BLaER1 treated with 17β-estradiol and CSF1 and Interleukin-3, amounts not matched to agents 10 nM and 100 nM (cell line): ENCODE results near the gene RB1.

Experiments used
- H3K27ac ChIP-seq, 11 experiments: shearing (Covaris generic); formaldehyde crosslinking; 2 replicates each; pipeline ENCODE4 v1.8.1; 2022
- H3K27me3 ChIP-seq, 11 experiments: shearing (Covaris generic); formaldehyde crosslinking; 2 replicates each; pipeline ENCODE4 v1.8.1; 2022
- H3K36me3 ChIP-seq, 11 experiments: shearing (Covaris generic); formaldehyde crosslinking; 2 replicates each; pipeline ENCODE4 v1.8.1; 2022
- H3K4me1 ChIP-seq, 10 experiments: shearing (Covaris generic); formaldehyde crosslinking; 2 replicates each; pipeline ENCODE4 v1.8.1; 2022
- H3K4me2 ChIP-seq, 11 experiments: shearing (Covaris generic); formaldehyde crosslinking; 2 replicates each; pipeline ENCODE4 v1.8.1; 2022
- H3K4me3 ChIP-seq, 10 experiments: shearing (Covaris generic); formaldehyde crosslinking; 2 replicates each; pipeline ENCODE4 v1.8.1; 2022
- H3K9ac ChIP-seq, 11 experiments: shearing (Covaris generic); formaldehyde crosslinking; 2 replicates each; pipeline ENCODE4 v1.8.1; 2022
- H3K9me3 ChIP-seq, 11 experiments: shearing (Covaris generic); formaldehyde crosslinking; replicated peaks in 1 of 11; 2 replicates each; pipeline ENCODE4 v1.8.1; 2022
- H4K20me1 ChIP-seq, 11 experiments: shearing (Covaris generic); formaldehyde crosslinking; 2 replicates each; pipeline ENCODE4 v1.8.1; 2022
- Cebpa-rat ChIP-seq, 11 experiments: shearing (Covaris generic); IDR thresholded peaks; 2 replicates each; pipeline ENCODE4 v1.8.1; 2022

Gene RB1

GRCh38 chr13:48303359-48304142 lies at the start of gene RB1:
Gene RB1 (plus strand): TSS chr13:48303751. CDS start chr13:48303913, 162 bp downstream.
- peak within 1 kb of the TSS; percentile 99 to 100 (median 100) for H3K27ac ChIP-seq
- H4K20me1 ChIP-seq = peaks cover 0 to 34% (median 0%) of the 10 kb centered on the region in 11 experiments; a peak in 6 of 22 replicates
- H3K9me3 ChIP-seq = peaks cover 0 to 34% (median 31%) of the 10 kb centered on the region in 11 experiments; a peak in 18 of 22 replicates
- H3K4me3 ChIP-seq = peak within 1 kb of the TSS; percentile 92 to 98 (median 94)
- peaks cover 19 to 50% (median 28%) of the 10 kb centered on the region in 10 experiments for H3K4me1 ChIP-seq
- H3K27me3 ChIP-seq = no peaks in the 10 kb centered on the region
- TF ChIP-seq Cebpa-rat (IDR thresholded peaks at IDR 0.05) = no peak
- peak within 1 kb of the TSS; percentile 99 to 100 (median 100) for H3K9ac ChIP-seq
- peak within 1 kb of the TSS; percentile 76 to 98 (median 87) for H3K4me2 ChIP-seq
- H3K36me3 ChIP-seq = peaks cover 16 to 35% (median 33%) of the 10 kb centered on the region in 11 experiments

GRCh38 chr13:48253849-48254248 lies 49.7 kb upstream of the RB1 start:
- Histone ChIP-seq H3K9ac (no peak overlapping the region), H3K27ac (no peak overlapping the region), H3K9me3 (peaks cover 0 to 3% (median 0%) of the 10 kb centered on the region in 11 experiments; a peak in 1 of 22 replicates), H3K27me3 (no peaks in the 10 kb centered on the region), H4K20me1 (peaks cover 0 to 100% (median 18%) of the 10 kb centered on the region in 11 experiments; a peak in 13 of 22 replicates), H3K36me3 (peaks cover 78 to 97% (median 86%) of the 10 kb centered on the region in 11 experiments), H3K4me3 (no peak overlapping the region), H3K4me2 (no peak overlapping the region), H3K4me1 (peaks cover 0 to 8% (median 0%) of the 10 kb centered on the region in 10 experiments; a peak in 1 of 20 replicates)
- no peak for TF ChIP-seq Cebpa-rat (IDR thresholded peaks at IDR 0.05)

GRCh38 chr13:48255090-48255489 lies 48.5 kb upstream of the RB1 start:
- no peak for TF ChIP-seq Cebpa-rat (IDR thresholded peaks at IDR 0.05)
- Histone ChIP-seq H3K4me1 (peaks cover 0 to 2% (median 0%) of the 10 kb centered on the region in 10 experiments; a peak in 1 of 20 replicates), H4K20me1 (peaks cover 0 to 100% (median 18%) of the 10 kb centered on the region in 11 experiments; a peak in 13 of 22 replicates), H3K4me3 (no peak overlapping the region), H3K27me3 (no peaks in the 10 kb centered on the region), H3K27ac (no peak overlapping the region), H3K36me3 (peaks cover 83 to 99% (median 95%) of the 10 kb centered on the region in 11 experiments), H3K9me3 (peaks cover 0 to 4% (median 0%) of the 10 kb centered on the region in 11 experiments; a peak in 2 of 22 replicates), H3K4me2 (no peak overlapping the region), H3K9ac (no peak overlapping the region)

GRCh38 chr13:48255954-48256353 lies 47.6 kb upstream of the RB1 start:
- Histone ChIP-seq H3K4me1 (peaks cover 0 to 2% (median 0%) of the 10 kb centered on the region in 10 experiments; a peak in 2 of 20 replicates), H3K9me3 (peaks cover 0 to 3% (median 0%) of the 10 kb centered on the region in 11 experiments; a peak in 1 of 22 replicates), H3K9ac (no peak overlapping the region), H3K27ac (no peak overlapping the region), H3K4me2 (no peak overlapping the region), H3K4me3 (no peak overlapping the region), H4K20me1 (peaks cover 0 to 100% (median 18%) of the 10 kb centered on the region in 11 experiments; a peak in 13 of 22 replicates), H3K27me3 (no peaks in the 10 kb centered on the region), H3K36me3 (peaks cover 87 to 98% (median 95%) of the 10 kb centered on the region in 11 experiments)
- TF ChIP-seq Cebpa-rat (IDR thresholded peaks at IDR 0.05) = no peak

- Histone ChIP-seq H4K20me1 (peaks cover 0 to 100% (median 5%) of the 10 kb centered on the region in 11 experiments; a peak in 7 of 22 replicates), H3K27ac (no peak overlapping the region), H3K4me3 (no peak overlapping the region), H3K9me3 (peaks cover 0 to 3% (median 0%) of the 10 kb centered on the region in 11 experiments; a peak in 2 of 22 replicates), H3K27me3 (no peaks in the 10 kb centered on the region), H3K36me3 (peaks cover 94 to 100% (median 97%) of the 10 kb centered on the region in 11 experiments), H3K4me1 (peaks cover 4 to 22% (median 7%) of the 10 kb centered on the region in 10 experiments), H3K9ac (no peak overlapping the region), H3K4me2 (no peak overlapping the region)
- no peak for TF ChIP-seq Cebpa-rat (IDR thresholded peaks at IDR 0.05)
Observed at GRCh38 chr13:48258002-48258401, 45.5 kb upstream of the RB1 start.

GRCh38 chr13:48258430-48258829 lies 45.1 kb upstream of the RB1 start:
- TF ChIP-seq Cebpa-rat (IDR thresholded peaks at IDR 0.05) = no peak
- peaks cover 96 to 100% (median 98%) of the 10 kb centered on the region in 11 experiments for H3K36me3 ChIP-seq

GRCh38 chr13:48260970-48261369 lies 42.6 kb upstream of the RB1 start:
- peaks cover 0 to 3% (median 0%) of the 10 kb centered on the region in 11 experiments; a peak in 2 of 22 replicates for H3K9me3 ChIP-seq

More at GRCh38 chr13:48258430-48258829, 45.1 kb upstream of the RB1 start:
- Histone ChIP-seq H3K27me3 (no peaks in the 10 kb centered on the region), H3K4me1 (peaks cover 8 to 26% (median 11%) of the 10 kb centered on the region in 10 experiments), H3K4me3 (no peak overlapping the region), H3K27ac (no peak overlapping the region), H3K9me3 (peaks cover 0 to 3% (median 0%) of the 10 kb centered on the region in 11 experiments; a peak in 2 of 22 replicates), H3K9ac (no peak overlapping the region), H4K20me1 (peaks cover 0 to 100% (median 3%) of the 10 kb centered on the region in 11 experiments; a peak in 7 of 22 replicates), H3K4me2 (no peak overlapping the region)

GRCh38 chr13:48263196-48263595 lies 40.4 kb upstream of the RB1 start:
- Histone ChIP-seq H3K4me3 (peak overlapping the region in 4 of 10 experiments; percentile 6 to 38 (median 26); a peak in 5 of 20 replicates), H3K9me3 (peaks cover 0 to 3% (median 0%) of the 10 kb centered on the region in 11 experiments; a peak in 4 of 22 replicates), H3K9ac (peak overlapping the region in 10 of 11 experiments; percentile 25 to 87 (median 76); a peak in 15 of 22 replicates), H3K36me3 (peaks cover 54 to 84% (median 63%) of the 10 kb centered on the region in 11 experiments), H4K20me1 (peaks cover 0 to 100% (median 0%) of the 10 kb centered on the region in 11 experiments; a peak in 4 of 22 replicates), H3K4me2 (peak overlapping the region; percentile 79 to 93 (median 83)), H3K27ac (peak overlapping the region; percentile 74 to 98 (median 94); a peak in 21 of 22 replicates), H3K4me1 (peaks cover 41 to 64% (median 49%) of the 10 kb centered on the region in 10 experiments), H3K27me3 (no peaks in the 10 kb centered on the region)
- no peak for TF ChIP-seq Cebpa-rat (IDR thresholded peaks at IDR 0.05)

More at GRCh38 chr13:48260970-48261369, 42.6 kb upstream of the RB1 start:
- Histone ChIP-seq H3K4me3 (no peak overlapping the region), H3K4me2 (no peak overlapping the region), H3K36me3 (peaks cover 73 to 84% (median 77%) of the 10 kb centered on the region in 11 experiments), H4K20me1 (peaks cover 0 to 100% (median 0%) of the 10 kb centered on the region in 11 experiments; a peak in 4 of 22 replicates), H3K4me1 (peaks cover 34 to 51% (median 35%) of the 10 kb centered on the region in 10 experiments), H3K27me3 (no peaks in the 10 kb centered on the region), H3K9ac (no peak overlapping the region), H3K27ac (no peak overlapping the region)
- TF ChIP-seq Cebpa-rat (IDR thresholded peaks at IDR 0.05) = no peak; a peak in 1 of 22 replicates
